Endothelial cell of umbilical vein (primary cell): ENCODE data around the gene CD82. TPM values are rescaled to one million over a fixed set of nuclear protein-coding genes. Genes with fewer than 3 reads are reported as not detected.

Source experiments
- BruUV-seq: library from RNA; stranded (reverse); fragments of 400-500 nt; replicated peaks from 2 replicates; lab custom pipeline; 2021; lab: Mats Ljungman, UMichigan
- CTCF ChIA-PET: fragments of 300-600, 350-600 bp; sonication (Branson Sonifier 250); formaldehyde crosslinking; loops from one replicate; lab custom pipeline; 2021; ENCODE audit warnings: antibody characterized with exemption, inconsistent platforms; lab: Charles Lee
- POLR2A ChIA-PET: fragments of 300-600, 350-600 bp; sonication (Branson Sonifier 250); formaldehyde crosslinking; loops from one replicate; lab custom pipeline; 2021; ENCODE audit warnings: antibody characterized with exemption, inconsistent platforms; lab: Charles Lee
- DNase-seq: peaks from one replicate; pipeline ENCODE4 v3.0.0-alpha.2; 2011; ENCODE audit warnings: low read depth, low spot score
- FAIRE-seq: peaks from 2 replicates; lab custom pipeline; 2011; peaks lifted over from hg19 to GRCh38; lab: Jason Lieb, UNC
- H2AFZ ChIP-seq: 2 replicates; pipeline ENCODE4 v1.6.0; 2012; ENCODE audit warnings: low read depth, low read length, control low read depth, inconsistent platforms
- H3K27ac ChIP-seq: 2 replicates; pipeline ENCODE4 v1.5.1; 2011; ENCODE audit warnings: low read depth, mild to moderate bottlenecking, control low read depth, low read length, moderate library complexity; ENCODE audit not compliant: insufficient read depth
- H3K27me3 ChIP-seq, 2 experiments: 2 replicates each; pipeline versions ENCODE4 v1.6.0 to v1.6.1; 2011; ENCODE audit warnings: low read length in 2 of 2, mixed read lengths in 1 of 2; ENCODE audit not compliant: control insufficient read depth in 2 of 2, insufficient read depth in 2 of 2
- H3K36me3 ChIP-seq, 2 experiments: 2 replicates in 1 of 2; 3 replicates in 1 of 2; pipeline ENCODE4 v1.5.1; 2011; ENCODE audit warnings: low read length in 2 of 2, mild to moderate bottlenecking in 1 of 2, moderate library complexity in 1 of 2; ENCODE audit not compliant: control insufficient read depth in 2 of 2, insufficient read depth in 2 of 2; ENCODE audit errors: extremely low read depth in 1 of 2
- H3K4me1 ChIP-seq: 3 replicates; pipeline ENCODE4 v1.5.1; 2011; ENCODE audit warnings: mild to moderate bottlenecking, low read length; ENCODE audit not compliant: control insufficient read depth, insufficient read depth; ENCODE audit errors: extremely low read depth
- H3K4me2 ChIP-seq: 2 replicates; pipeline ENCODE4 v1.6.1; 2011; ENCODE audit warnings: low read length, control low read depth, mixed read lengths; ENCODE audit not compliant: insufficient read depth
- H3K4me3 ChIP-seq, 3 experiments: fragments of 200-600 bp in 1 of 3; sonication (generic), shearing (Covaris generic) in 1 of 3; replicated peaks in 1 of 3; 2 replicates each; pipeline ENCODE4 v1.5.1; 2011 to 2016; ENCODE audit warnings: control low read depth in 3 of 3, low read length in 3 of 3, mild to moderate bottlenecking in 2 of 3, inconsistent platforms in 1 of 3, low read depth in 1 of 3, moderate library complexity in 1 of 3; ENCODE audit not compliant: insufficient read depth in 1 of 3
- H3K79me2 ChIP-seq: 2 replicates; pipeline ENCODE4 v1.6.0; 2012; ENCODE audit warnings: low read length, inconsistent platforms; ENCODE audit not compliant: control insufficient read depth, insufficient read depth
- H3K9ac ChIP-seq: replicated peaks from 2 replicates; pipeline ENCODE3; 2011; ENCODE audit warnings: low read length, control low read depth; ENCODE audit not compliant: insufficient read depth; ENCODE audit errors: extremely low read depth
- H3K9me1 ChIP-seq: replicated peaks from 3 replicates; pipeline ENCODE4 v1.6.0; 2011; ENCODE audit warnings: mild to moderate bottlenecking, low read length; ENCODE audit not compliant: control insufficient read depth, insufficient read depth; ENCODE audit errors: extremely low read depth
- H3K9me3 ChIP-seq: replicated peaks from 2 replicates; pipeline ENCODE4 v1.5.1; 2012; ENCODE audit warnings: low read length, inconsistent platforms; ENCODE audit not compliant: control insufficient read depth, insufficient read depth
- H4K20me1 ChIP-seq: replicated peaks from 2 replicates; pipeline ENCODE3; 2011; ENCODE audit warnings: mild to moderate bottlenecking, low read length; ENCODE audit not compliant: control insufficient read depth, insufficient read depth; ENCODE audit errors: extremely low read depth
- EZH2 ChIP-seq: IDR thresholded peaks from 2 replicates; pipeline ENCODE4 v1.6.1; 2012; ENCODE audit warnings: borderline replicate concordance, low read depth, mild to moderate bottlenecking, moderate library complexity, low read length, inconsistent platforms; ENCODE audit not compliant: severe bottlenecking
- FOS ChIP-seq: IDR thresholded peaks from 2 replicates; pipeline ENCODE4 v1.6.1; 2011; ENCODE audit warnings: mild to moderate bottlenecking, low read length, moderate library complexity, borderline replicate concordance; ENCODE audit not compliant: insufficient read depth
- GATA2 ChIP-seq: IDR thresholded peaks from 2 replicates; pipeline ENCODE4 v1.7.0; 2011; ENCODE audit warnings: low read depth, mild to moderate bottlenecking, moderate library complexity, mixed read lengths, low read length; ENCODE audit not compliant: insufficient read length, insufficient read depth
- JUN ChIP-seq: IDR thresholded peaks from 2 replicates; pipeline ENCODE4 v1.6.1; 2011; ENCODE audit warnings: borderline replicate concordance, low read depth; ENCODE audit not compliant: insufficient read length, insufficient read depth
- MYC ChIP-seq: IDR thresholded peaks from one replicate; pipeline ENCODE4 v1.6.1; 2011; ENCODE audit warnings: mild to moderate bottlenecking, low read depth, low read length
- POLR2A ChIP-seq: IDR thresholded peaks from 2 replicates; pipeline ENCODE4 v1.6.1; 2012; ENCODE audit warnings: low read depth, mild to moderate bottlenecking, control low read depth, low read length
- POLR2AphosphoS5 ChIP-seq: IDR thresholded peaks from 2 replicates; pipeline ENCODE4 v1.6.1; 2012; ENCODE audit warnings: low read depth, mild to moderate bottlenecking, control low read depth, low read length, moderate library complexity; ENCODE audit not compliant: insufficient read depth
- dilution Hi-C: fragments of 300-500 bp; cut with MboI; formaldehyde crosslinking; loops from one replicate; pipeline ENCODE4 v1.15.0; 2019; ENCODE audit warnings: low sequenced_read_pairs; ENCODE audit not compliant: extremely low pct_ligation_motif_present
- intact Hi-C: fragments of 100-400 bp; cut with micrococcal nuclease; formaldehyde crosslinking; loops from one replicate; pipeline ENCODE4 v1.10.0; 2022
- polyA plus RNA-seq, 4 experiments: library from polyadenylated mRNA; depleted of rRNA in 3 of 4; stranded (reverse) in 3 of 4; unstranded in 1 of 4; fragments of >200 nt; gene quantifications; 2 replicates each; pipeline versions ENCODE4 v1.2.1 to v1.2.3, GENCODE V29; 2011 to 2012; ENCODE audit warnings: missing spikeins in 1 of 4
- total RNA-seq: library from RNA; stranded (reverse); gene quantifications from 2 replicates; pipeline ENCODE4 v1.2.3, GENCODE V29; 2021
- TF ChIP-seq, protein P1 (sequence below): IDR thresholded peaks from 2 replicates; pipeline ENCODE4 v1.6.1; 2011; ENCODE audit not compliant: insufficient read depth, insufficient read length
- TF ChIP-seq, protein P2 (sequence below), 2 donors: IDR thresholded peaks; 1 replicate in 1 of 2; 2 replicates in 1 of 2; pipeline ENCODE4 v1.5.1; 2011; ENCODE audit warnings: low read length in 2 of 2, mild to moderate bottlenecking in 2 of 2, moderate library complexity in 2 of 2, control low read depth in 1 of 2, inconsistent platforms in 1 of 2, low read depth in 1 of 2; ENCODE audit not compliant: insufficient read depth in 1 of 2; ENCODE audit errors: extremely low read depth in 1 of 2

The CD82 gene
- total and polyA plus RNA-seq, 2 donors (not counting 3 experiments of a cell fraction or from before 2014, with no cell fraction given) = 17.9 to 25.2 TPM

DNA sequence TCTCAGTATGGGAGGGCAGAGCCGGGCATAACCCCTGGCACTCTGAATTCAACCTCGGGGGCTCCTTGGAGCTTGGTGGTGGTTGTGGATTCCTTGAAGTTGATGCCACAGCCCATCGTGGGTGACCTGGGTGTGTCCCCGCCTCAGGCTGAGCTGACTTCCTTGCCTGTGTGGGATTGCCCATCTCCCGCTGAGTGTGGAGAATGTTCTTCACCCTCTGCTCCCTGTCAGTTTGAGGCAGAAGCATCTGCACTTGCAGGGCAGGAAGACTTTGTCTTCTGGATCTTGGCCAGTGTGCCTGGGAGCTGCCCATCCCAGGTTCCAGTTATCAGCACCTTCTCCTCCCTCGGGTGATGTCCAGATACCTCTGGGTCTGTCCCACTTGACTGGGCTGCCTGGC, 25.3 kb downstream of the CD82 start:
- no peak overlapping the region for H3K4me2 ChIP-seq
- H3K79me2 ChIP-seq = no peaks in the 10 kb centered on the region
- no peak overlapping the region for H3K27ac ChIP-seq
- TF ChIP-seq, protein P1, sequence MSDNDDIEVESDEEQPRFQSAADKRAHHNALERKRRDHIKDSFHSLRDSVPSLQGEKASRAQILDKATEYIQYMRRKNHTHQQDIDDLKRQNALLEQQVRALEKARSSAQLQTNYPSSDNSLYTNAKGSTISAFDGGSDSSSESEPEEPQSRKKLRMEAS = no peak
- TF ChIP-seq POLR2AphosphoS5 (no peak), GATA2 (no peak), POLR2A (no peak), MYC (no peak), JUN (no peak), FOS (no peak), EZH2 (no peak)
- TF ChIP-seq, protein P2, sequence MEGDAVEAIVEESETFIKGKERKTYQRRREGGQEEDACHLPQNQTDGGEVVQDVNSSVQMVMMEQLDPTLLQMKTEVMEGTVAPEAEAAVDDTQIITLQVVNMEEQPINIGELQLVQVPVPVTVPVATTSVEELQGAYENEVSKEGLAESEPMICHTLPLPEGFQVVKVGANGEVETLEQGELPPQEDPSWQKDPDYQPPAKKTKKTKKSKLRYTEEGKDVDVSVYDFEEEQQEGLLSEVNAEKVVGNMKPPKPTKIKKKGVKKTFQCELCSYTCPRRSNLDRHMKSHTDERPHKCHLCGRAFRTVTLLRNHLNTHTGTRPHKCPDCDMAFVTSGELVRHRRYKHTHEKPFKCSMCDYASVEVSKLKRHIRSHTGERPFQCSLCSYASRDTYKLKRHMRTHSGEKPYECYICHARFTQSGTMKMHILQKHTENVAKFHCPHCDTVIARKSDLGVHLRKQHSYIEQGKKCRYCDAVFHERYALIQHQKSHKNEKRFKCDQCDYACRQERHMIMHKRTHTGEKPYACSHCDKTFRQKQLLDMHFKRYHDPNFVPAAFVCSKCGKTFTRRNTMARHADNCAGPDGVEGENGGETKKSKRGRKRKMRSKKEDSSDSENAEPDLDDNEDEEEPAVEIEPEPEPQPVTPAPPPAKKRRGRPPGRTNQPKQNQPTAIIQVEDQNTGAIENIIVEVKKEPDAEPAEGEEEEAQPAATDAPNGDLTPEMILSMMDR (IDR thresholded peaks at IDR 0.05; ENCODE audit: extremely low read depth in 1 of 2, insufficient read depth in 1 of 2, low read depth in 1 of 2, low read length in 2 of 2) = no peak
- H3K27me3 ChIP-seq = no peaks in the 10 kb centered on the region
- no peaks in the 10 kb centered on the region for H3K36me3 ChIP-seq
- no peak overlapping the region for H3K4me3 ChIP-seq
- BruUV-seq = no TSS peak
- no peaks in the 10 kb centered on the region for H3K4me1 ChIP-seq
- dilution Hi-C loops (no loop called here), intact Hi-C loops (no loop called here)
- POLR2A ChIA-PET = no interaction called here
- no peak for DNase-seq
- H3K9me1 ChIP-seq = no peaks in the 10 kb centered on the region
- FAIRE-seq = no peak
- CTCF ChIA-PET = interaction anchor here (0.9 to 1.7 kb wide), 3 partner anchors 20 to 34 kb away, joined by 3 to 8 read pairs (median 5); no protein-coding TSS in a partner anchor
- no peaks in the 10 kb centered on the region for H3K9me3 ChIP-seq
- no peaks in the 10 kb centered on the region for H4K20me1 ChIP-seq
- no peak overlapping the region for H2AFZ ChIP-seq
- no peak overlapping the region for H3K9ac ChIP-seq
